Stimulated activated CD8-positive, alpha-beta memory T cell treated with anti-CD3 and anti-CD28 coated beads, Interleukin-15, amount 100 ng/mL, for 4 hours (primary cell): Measurements from ENCODE around the gene FHIT.

Experiments
- DNase-seq, 2 donors: peaks; one replicate each; pipeline ENCODE4 v3.0.0-alpha.2; 2020; ENCODE audit warnings: low read depth in 2 of 2

The FHIT gene

DNA sequence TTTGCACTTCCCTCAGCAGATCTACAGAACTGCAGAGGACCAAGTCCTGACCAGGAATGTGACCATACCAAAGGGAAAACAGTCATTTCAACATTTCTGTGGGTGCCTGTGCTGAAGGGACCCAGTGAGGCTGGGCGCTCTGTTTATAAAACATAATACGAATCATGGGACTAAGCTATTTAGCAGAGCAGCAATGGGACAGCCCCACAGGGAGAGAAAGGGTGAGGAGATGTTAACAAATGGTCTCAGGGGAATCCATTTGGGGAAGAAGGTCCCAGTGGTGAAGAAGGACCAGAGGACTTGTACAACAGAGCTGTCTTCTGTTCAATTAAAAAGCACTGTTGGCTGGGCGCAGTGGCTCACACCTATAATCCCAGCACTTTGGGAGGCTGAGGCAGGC lies 1025.4 kb downstream of the FHIT start:
- DNase-seq, result no peak

DNA sequence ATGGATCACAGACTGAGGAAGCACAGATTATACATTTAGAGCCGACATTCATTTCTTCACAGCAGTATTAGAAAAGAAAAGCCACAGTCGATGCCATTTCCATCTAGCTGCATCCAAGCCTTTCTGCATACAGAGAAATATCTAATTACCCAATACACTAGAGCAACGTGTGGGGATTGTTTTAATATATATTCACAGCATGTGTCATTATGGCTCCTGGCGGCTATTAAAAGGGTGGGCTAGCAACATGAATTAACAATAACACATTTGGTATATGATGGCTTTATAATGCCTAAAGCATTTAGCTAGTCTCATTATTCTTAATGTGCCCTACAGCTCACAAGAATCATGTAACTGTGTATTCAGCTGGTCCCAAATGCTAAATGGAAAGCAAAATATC lies 1030.5 kb downstream of the FHIT start:
- DNase-seq, result no peak

- no peak for DNase-seq
Measured at GRCh38 chr3:60219501-60219900, 1031.8 kb downstream of the FHIT start.

- DNase-seq, result no peak
Measured at GRCh38 chr3:60217156-60217911, 1033.9 kb downstream of the FHIT start.

- DNase-seq, result no peak
Measured at GRCh38 chr3:60216462-60217075, 1034.7 kb downstream of the FHIT start.

DNA sequence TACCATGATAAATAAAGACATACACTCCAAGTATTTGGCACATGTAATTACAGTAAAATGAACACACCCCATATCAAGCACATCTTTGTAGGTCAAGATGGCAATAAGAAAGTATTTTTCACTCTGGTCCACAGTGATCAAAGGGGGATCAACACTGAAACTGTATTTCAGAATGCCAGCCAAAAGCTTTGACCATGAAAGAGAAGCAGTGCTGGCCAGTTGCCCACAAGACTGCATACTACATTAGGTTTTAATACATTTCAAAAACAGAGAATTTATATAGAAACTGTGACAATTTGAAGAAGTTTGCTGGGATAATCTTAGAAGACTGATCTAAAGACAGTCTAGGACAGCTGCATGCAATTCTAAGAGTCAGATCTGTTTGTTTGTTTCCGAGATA lies 1035.3 kb downstream of the FHIT start:
- no peak for DNase-seq

- DNase-seq, result no peak
Measured at GRCh38 chr3:60207905-60208304, 1043.3 kb downstream of the FHIT start.

- DNase-seq, result no peak
Measured at GRCh38 chr3:60206206-60206605, 1045.0 kb downstream of the FHIT start.

DNA sequence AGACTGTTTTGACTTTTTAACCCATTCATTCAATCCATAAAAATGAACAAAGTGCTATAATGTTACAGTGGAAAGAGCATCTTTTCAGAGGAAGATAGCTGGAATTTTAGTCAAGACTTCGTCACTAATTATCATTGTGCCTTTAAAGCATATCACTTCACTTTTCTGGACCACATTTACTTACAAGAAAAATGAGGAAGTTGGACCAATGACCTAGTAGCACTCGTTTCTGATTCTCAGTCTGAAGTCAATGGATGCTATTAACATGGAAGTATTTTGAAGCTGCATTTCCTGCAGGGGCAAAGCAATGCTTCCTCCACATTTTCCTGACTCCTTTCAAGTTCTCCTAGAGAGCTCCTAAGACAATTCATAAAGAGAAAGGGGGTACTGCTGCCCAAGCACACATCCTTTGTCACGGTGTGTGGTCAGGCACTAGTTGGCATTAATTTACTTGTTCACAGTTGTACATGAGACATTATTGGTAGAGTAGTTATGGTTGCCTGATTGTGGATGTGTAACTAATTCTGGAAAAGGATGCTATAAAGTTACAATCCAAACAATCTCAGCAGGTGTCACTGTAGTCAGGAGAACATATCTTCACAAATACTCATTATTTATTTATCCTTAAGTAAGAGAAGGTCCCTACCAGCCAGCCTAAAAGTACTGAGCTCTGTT lies 1049.1 kb downstream of the FHIT start:
- no peak for DNase-seq

- no peak for DNase-seq
Measured at GRCh38 chr3:60199306-60199705, 1051.9 kb downstream of the FHIT start.

DNA sequence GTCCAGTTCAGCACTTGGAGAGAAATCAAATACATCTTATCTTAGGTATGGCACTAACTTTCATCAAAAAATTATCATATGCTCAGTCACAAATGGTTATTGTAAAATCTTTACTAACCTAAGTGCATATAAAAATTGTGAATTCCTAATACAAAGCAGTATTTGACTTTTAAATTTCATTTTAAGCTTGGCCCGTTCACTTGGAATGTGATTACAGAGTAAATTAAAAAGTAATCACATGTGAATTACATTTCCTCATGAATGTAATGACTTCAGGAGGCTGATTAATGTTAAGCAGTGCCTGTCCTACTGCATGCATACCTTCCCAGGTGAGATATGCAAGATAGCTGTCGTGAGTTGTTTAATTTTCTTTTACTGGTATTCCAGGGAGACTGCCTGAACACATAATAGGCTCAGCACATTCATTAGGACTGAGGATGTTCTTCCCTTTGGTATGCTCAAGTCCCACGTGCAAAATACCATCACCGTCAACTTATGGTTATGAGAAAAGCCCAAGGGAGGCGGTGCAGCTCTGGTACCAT lies 1053.0 kb downstream of the FHIT start:
- DNase-seq, result no peak

- DNase-seq, result no peak
Measured at GRCh38 chr3:60192297-60193114, 1058.7 kb downstream of the FHIT start.

GRCh38 chr3:60190073-60190472 lies 1061.2 kb downstream of the FHIT start:
- no peak for DNase-seq

GRCh38 chr3:60189304-60189703 lies 1061.9 kb downstream of the FHIT start:
- no peak for DNase-seq

- DNase-seq, result no peak
Measured at GRCh38 chr3:60188803-60189202, 1062.4 kb downstream of the FHIT start.

- DNase-seq, result no peak
Measured at GRCh38 chr3:60187343-60187742, 1063.9 kb downstream of the FHIT start.

DNA sequence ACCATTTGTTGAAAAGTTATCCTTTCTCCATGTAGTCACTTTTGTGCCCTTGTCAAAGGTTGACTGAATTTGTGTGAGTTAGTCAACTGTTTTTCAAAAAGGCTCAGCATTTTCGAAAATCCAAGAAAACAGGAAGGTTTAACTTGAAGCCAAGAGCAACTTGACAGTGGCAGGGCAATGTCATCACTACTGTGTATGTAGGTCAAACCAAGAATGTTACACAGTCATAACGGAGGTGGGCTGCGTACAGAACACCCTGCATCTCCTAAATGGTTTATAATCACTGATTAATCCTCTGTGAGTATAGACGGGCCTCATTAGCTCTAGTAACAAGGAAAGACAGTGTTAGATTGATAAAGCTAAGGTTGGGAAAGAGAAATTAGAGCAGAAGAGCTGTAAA lies 1064.9 kb downstream of the FHIT start:
- DNase-seq, result no peak

GRCh38 chr3:60185161-60185560 lies 1066.1 kb downstream of the FHIT start:
- no peak for DNase-seq

GRCh38 chr3:60182697-60183096 lies 1068.6 kb downstream of the FHIT start:
- no peak for DNase-seq

DNA sequence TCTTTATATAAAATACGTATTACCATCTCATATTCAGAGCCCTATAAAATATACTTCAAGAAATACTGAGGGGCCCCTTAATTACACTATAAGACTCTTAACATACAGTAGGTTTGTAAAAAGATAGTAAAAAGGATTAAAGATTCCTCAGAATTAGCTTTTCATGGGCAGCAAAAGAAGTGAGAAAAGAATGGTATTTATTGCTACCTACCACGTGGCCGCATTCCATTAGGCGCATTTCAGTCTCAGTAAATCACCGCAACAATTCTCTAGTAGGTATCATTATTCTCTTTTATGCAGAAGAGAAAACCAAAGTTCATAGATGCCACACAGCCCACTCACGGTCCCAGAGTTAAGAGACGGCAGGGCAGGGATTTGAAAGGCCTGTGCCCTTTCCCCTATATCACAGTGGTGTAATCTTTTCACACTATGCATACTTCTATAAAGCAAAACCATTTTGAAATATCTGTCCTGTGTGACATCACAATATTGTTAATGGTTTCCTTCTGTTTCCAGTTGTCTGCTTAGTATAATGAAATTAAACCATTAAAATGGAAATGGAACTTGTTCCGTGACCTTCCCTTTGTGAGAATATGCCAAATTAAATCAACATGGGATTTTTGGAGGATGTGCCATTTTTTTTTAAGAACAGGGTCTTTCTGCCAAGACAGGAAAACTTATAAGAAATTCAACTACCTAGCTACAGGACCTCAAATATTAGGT lies 1072.2 kb downstream of the FHIT start:
- DNase-seq, result no peak

DNA sequence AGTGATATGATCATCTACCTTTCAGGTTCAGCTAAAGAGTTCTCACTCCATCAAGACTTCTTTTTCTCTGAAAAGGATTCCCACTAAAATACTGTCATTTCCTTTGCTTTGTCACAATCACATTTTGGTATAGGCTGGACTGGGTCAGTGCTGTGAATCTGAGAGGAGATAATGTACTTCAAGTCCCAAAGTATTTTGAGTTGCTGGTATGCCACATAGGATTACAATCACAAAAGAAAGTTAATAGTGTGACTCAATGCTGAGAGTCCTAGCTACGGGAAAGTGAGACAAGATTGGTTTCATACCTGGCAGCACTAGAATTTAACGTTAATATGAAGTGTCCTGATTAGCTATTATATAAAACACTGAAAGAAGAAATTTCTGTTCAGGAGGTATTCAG lies 1073.5 kb downstream of the FHIT start:
- DNase-seq, result no peak
